Panc1 (cell line): ENCODE results near the gene FAM118A.

ENCODE experiments used
- POLR2AphosphoS5 ChIP-seq: IDR thresholded peaks from 2 replicates; pipeline ENCODE4 v1.6.1; 2012; ENCODE audit warnings: mild to moderate bottlenecking, low read depth, low read length, moderate library complexity
- TF ChIP-seq, protein P1 (sequence below): fragments of 450-650 bp; IDR thresholded peaks from 2 replicates; pipeline ENCODE4 v1.5.1; 2017; ENCODE audit warnings: mild to moderate bottlenecking
- TF ChIP-seq, protein P2 (sequence below), 2 experiments: IDR thresholded peaks; 2 replicates each; pipeline ENCODE4 v1.6.1; 2011 to 2012; ENCODE audit warnings: low read depth in 2 of 2, control low read depth in 1 of 2, low read length in 1 of 2, mild to moderate bottlenecking in 1 of 2, moderate library complexity in 1 of 2; ENCODE audit not compliant: insufficient read depth in 1 of 2

DNA sequence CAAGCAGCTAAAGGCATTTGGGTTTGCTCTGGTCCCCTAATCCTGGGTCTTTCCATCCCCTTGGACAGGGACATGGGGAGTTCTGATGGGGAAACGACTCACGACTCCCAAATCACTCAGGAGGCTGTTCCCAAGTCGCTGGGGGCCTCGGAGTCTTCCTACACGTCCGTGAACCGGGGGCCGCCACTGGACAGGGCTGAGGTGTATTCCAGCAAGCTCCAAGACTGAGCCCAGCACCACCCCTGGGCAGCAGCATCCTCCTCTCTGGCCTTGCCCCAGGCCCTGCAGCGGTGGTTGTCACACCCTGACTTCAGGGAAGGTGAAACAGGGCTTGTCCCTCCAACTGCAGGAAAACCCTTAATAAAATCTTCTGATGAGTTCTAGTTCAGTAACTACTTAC lies 14.2 kb upstream of the FAM118A start:
- TF ChIP-seq, protein P1, sequence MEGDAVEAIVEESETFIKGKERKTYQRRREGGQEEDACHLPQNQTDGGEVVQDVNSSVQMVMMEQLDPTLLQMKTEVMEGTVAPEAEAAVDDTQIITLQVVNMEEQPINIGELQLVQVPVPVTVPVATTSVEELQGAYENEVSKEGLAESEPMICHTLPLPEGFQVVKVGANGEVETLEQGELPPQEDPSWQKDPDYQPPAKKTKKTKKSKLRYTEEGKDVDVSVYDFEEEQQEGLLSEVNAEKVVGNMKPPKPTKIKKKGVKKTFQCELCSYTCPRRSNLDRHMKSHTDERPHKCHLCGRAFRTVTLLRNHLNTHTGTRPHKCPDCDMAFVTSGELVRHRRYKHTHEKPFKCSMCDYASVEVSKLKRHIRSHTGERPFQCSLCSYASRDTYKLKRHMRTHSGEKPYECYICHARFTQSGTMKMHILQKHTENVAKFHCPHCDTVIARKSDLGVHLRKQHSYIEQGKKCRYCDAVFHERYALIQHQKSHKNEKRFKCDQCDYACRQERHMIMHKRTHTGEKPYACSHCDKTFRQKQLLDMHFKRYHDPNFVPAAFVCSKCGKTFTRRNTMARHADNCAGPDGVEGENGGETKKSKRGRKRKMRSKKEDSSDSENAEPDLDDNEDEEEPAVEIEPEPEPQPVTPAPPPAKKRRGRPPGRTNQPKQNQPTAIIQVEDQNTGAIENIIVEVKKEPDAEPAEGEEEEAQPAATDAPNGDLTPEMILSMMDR, result no peak
- TF ChIP-seq, protein P2, sequence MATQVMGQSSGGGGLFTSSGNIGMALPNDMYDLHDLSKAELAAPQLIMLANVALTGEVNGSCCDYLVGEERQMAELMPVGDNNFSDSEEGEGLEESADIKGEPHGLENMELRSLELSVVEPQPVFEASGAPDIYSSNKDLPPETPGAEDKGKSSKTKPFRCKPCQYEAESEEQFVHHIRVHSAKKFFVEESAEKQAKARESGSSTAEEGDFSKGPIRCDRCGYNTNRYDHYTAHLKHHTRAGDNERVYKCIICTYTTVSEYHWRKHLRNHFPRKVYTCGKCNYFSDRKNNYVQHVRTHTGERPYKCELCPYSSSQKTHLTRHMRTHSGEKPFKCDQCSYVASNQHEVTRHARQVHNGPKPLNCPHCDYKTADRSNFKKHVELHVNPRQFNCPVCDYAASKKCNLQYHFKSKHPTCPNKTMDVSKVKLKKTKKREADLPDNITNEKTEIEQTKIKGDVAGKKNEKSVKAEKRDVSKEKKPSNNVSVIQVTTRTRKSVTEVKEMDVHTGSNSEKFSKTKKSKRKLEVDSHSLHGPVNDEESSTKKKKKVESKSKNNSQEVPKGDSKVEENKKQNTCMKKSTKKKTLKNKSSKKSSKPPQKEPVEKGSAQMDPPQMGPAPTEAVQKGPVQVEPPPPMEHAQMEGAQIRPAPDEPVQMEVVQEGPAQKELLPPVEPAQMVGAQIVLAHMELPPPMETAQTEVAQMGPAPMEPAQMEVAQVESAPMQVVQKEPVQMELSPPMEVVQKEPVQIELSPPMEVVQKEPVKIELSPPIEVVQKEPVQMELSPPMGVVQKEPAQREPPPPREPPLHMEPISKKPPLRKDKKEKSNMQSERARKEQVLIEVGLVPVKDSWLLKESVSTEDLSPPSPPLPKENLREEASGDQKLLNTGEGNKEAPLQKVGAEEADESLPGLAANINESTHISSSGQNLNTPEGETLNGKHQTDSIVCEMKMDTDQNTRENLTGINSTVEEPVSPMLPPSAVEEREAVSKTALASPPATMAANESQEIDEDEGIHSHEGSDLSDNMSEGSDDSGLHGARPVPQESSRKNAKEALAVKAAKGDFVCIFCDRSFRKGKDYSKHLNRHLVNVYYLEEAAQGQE (IDR thresholded peaks at IDR 0.05; ENCODE audit: insufficient read depth in 1 of 2, low read depth in 2 of 2, low read length in 1 of 2), result no peak
- no peak for TF ChIP-seq POLR2AphosphoS5
